Neural cell (in vitro differentiated cells): Measurements from ENCODE around the gene SMIM22. TPM values are rescaled to one million over a fixed set of nuclear protein-coding genes. Genes with fewer than 3 reads are reported as not detected.

Source experiments
- H2AFZ ChIP-seq: fragments of 200-600, 300-800 bp; sonication (generic), shearing (Covaris generic); 2 replicates; pipeline ENCODE4 v1.6.0; 2014; ENCODE audit warnings: low read depth, mild to moderate bottlenecking, antibody characterized with exemption, low read length, moderate library complexity
- H3F3A ChIP-seq: fragments of 200-600 bp; shearing (Covaris generic); 2 replicates; pipeline ENCODE4 v1.6.1; 2016; ENCODE audit warnings: mild to moderate bottlenecking, moderate library complexity, mixed read lengths, antibody characterized with exemption, low read length; ENCODE audit not compliant: insufficient read depth, poor library complexity, severe bottlenecking
- H3K27ac ChIP-seq: fragments of 200-600, 300-800 bp; sonication (generic), shearing (Covaris generic); 2 replicates; pipeline ENCODE4 v1.5.1; 2014; ENCODE audit warnings: mild to moderate bottlenecking, low read length, moderate library complexity
- H3K27me3 ChIP-seq: fragments of 300-800, 200-600 bp; sonication (generic), shearing (Covaris generic); 2 replicates; pipeline ENCODE4 v1.6.0; 2014; ENCODE audit warnings: mild to moderate bottlenecking, low read depth, low read length, moderate library complexity; ENCODE audit not compliant: insufficient read depth
- H3K36me3 ChIP-seq: fragments of 300-800, 200-600 bp; sonication (generic), shearing (Covaris generic); 2 replicates; pipeline ENCODE4 v1.5.1; 2014; ENCODE audit warnings: mild to moderate bottlenecking, antibody characterized with exemption, low read length, moderate library complexity; ENCODE audit not compliant: insufficient read depth
- H3K4me2 ChIP-seq: fragments of 300-800, 200-600 bp; sonication (generic), shearing (Covaris generic); 2 replicates; pipeline ENCODE4 v1.6.0; 2014; ENCODE audit warnings: mild to moderate bottlenecking, low read length
- H3K4me3 ChIP-seq: fragments of 300-800, 200-600 bp; sonication (generic), shearing (Covaris generic); 2 replicates; pipeline ENCODE4 v1.5.1; 2014; ENCODE audit warnings: mild to moderate bottlenecking, low read length, moderate library complexity
- H3K79me2 ChIP-seq: fragments of 200-600 bp; shearing (Covaris generic); replicated peaks from 2 replicates; pipeline ENCODE4 v1.6.0; 2014; ENCODE audit warnings: mild to moderate bottlenecking, low read length, moderate library complexity; ENCODE audit not compliant: insufficient read depth
- H3K9ac ChIP-seq: fragments of 300-800, 200-600 bp; sonication (generic), shearing (Covaris generic); 2 replicates; pipeline ENCODE4 v1.6.1; 2016; ENCODE audit warnings: mild to moderate bottlenecking, low read length, mixed read lengths
- H3K9me2 ChIP-seq: fragments of 200-600 bp; shearing (Covaris generic); 2 replicates; pipeline ENCODE4 v1.6.1; 2016; ENCODE audit warnings: mild to moderate bottlenecking, low read length, mixed read lengths; ENCODE audit not compliant: insufficient read depth
- H3K9me3 ChIP-seq: fragments of 200-600, 300-800 bp; sonication (generic), shearing (Covaris generic); 2 replicates; pipeline ENCODE4 v1.6.1; 2016; ENCODE audit warnings: mild to moderate bottlenecking, mixed run types, low read length, moderate library complexity, mixed read lengths
- H4K20me1 ChIP-seq: fragments of 200-600 bp; shearing (Covaris generic); 2 replicates; pipeline ENCODE4 v1.6.1; 2016; ENCODE audit warnings: mild to moderate bottlenecking, mixed run types; ENCODE audit not compliant: insufficient read depth
- CTCF ChIP-seq: fragments of 450-650 bp; IDR thresholded peaks from 2 replicates; pipeline ENCODE4 v1.5.1; 2014; ENCODE audit warnings: antibody characterized with exemption, mild to moderate bottlenecking, moderate library complexity; ENCODE audit not compliant: poor library complexity, severe bottlenecking
- EP300 ChIP-seq: fragments of 450-650 bp; conservative IDR thresholded peaks from 2 replicates; pipeline ENCODE4 v1.6.1; 2014; ENCODE audit warnings: antibody characterized with exemption, mild to moderate bottlenecking, moderate library complexity; ENCODE audit not compliant: poor library complexity, severe bottlenecking
- EZH2 ChIP-seq: fragments of 200-600, 300-800 bp; shearing (Covaris generic), sonication (generic); IDR thresholded peaks from 2 replicates; pipeline ENCODE4 v1.6.1; 2014; ENCODE audit warnings: antibody characterized with exemption, low read length, borderline replicate concordance, mild to moderate bottlenecking; ENCODE audit not compliant: insufficient read depth, poor library complexity, severe bottlenecking
- MXI1 ChIP-seq: fragments of 450-650 bp; conservative IDR thresholded peaks from 2 replicates; pipeline ENCODE4 v1.6.1; 2014; ENCODE audit warnings: antibody characterized with exemption, mild to moderate bottlenecking; ENCODE audit not compliant: poor library complexity, severe bottlenecking
- POLR2AphosphoS5 ChIP-seq: IDR thresholded peaks from 2 replicates; pipeline ENCODE4 v1.6.1; 2012
- RAD21 ChIP-seq: fragments of 450-650 bp; conservative IDR thresholded peaks from 2 replicates; pipeline ENCODE4 v1.6.1; 2014; ENCODE audit warnings: antibody characterized with exemption, mild to moderate bottlenecking, moderate library complexity
- REST ChIP-seq: IDR thresholded peaks from 2 replicates; pipeline ENCODE4 v1.6.1; 2012; ENCODE audit warnings: borderline replicate concordance
- SMC3 ChIP-seq: fragments of 450-650 bp; conservative IDR thresholded peaks from 2 replicates; pipeline ENCODE4 v1.6.1; 2014; ENCODE audit warnings: antibody characterized with exemption, mild to moderate bottlenecking, moderate library complexity; ENCODE audit not compliant: poor library complexity
- TAF1 ChIP-seq: IDR thresholded peaks from 2 replicates; pipeline ENCODE4 v1.6.1; 2012; ENCODE audit warnings: low read depth
- polyA plus RNA-seq: library from polyadenylated mRNA; depleted of rRNA; stranded (reverse); fragments of >200 nt; gene quantifications from 2 replicates; pipeline ENCODE4 v1.2.3, GENCODE V29; 2014

Gene SMIM22
- polyA plus RNA-seq, 1 donor from 2014 or later = not detected

GRCh38 chr16:4832698-4833343, 37.7 kb downstream of the SMIM22 start:
- H4K20me1 ChIP-seq = no peaks in the 10 kb centered on the region
- no peak overlapping the region for H3K27ac ChIP-seq
- no peaks in the 10 kb centered on the region for H3K36me3 ChIP-seq
- H3K9me2 ChIP-seq = no peaks in the 10 kb centered on the region
- H3K27me3 ChIP-seq = no peaks in the 10 kb centered on the region
- no peak overlapping the region for H3K4me2 ChIP-seq
- no peaks in the 10 kb centered on the region for H3F3A ChIP-seq
- H3K4me3 ChIP-seq = no peak overlapping the region
- TF ChIP-seq RAD21 (no peak), EZH2 (no peak)
- no peak overlapping the region for H2AFZ ChIP-seq
- H3K79me2 ChIP-seq = no peaks in the 10 kb centered on the region
- no peak overlapping the region for H3K9ac ChIP-seq
- no peaks in the 10 kb centered on the region for H3K9me3 ChIP-seq

- Histone ChIP-seq H3K9me2 (no peaks in the 10 kb centered on the region), H3K4me2 (no peak overlapping the region), H2AFZ (no peak overlapping the region), H4K20me1 (no peaks in the 10 kb centered on the region), H3F3A (no peaks in the 10 kb centered on the region), H3K36me3 (no peaks in the 10 kb centered on the region), H3K79me2 (no peaks in the 10 kb centered on the region), H3K9me3 (no peaks in the 10 kb centered on the region), H3K4me3 (no peak overlapping the region), H3K27me3 (no peaks in the 10 kb centered on the region), H3K9ac (no peak overlapping the region), H3K27ac (no peak overlapping the region)
- TF ChIP-seq EP300 (no peak), RAD21 (no peak), REST (no peak), CTCF (no peak), SMC3 (no peak), EZH2 (no peak), MXI1 (no peak), TAF1 (no peak), POLR2AphosphoS5 (no peak)
These were observed 38.4 kb downstream of the SMIM22 start for GRCh38 chr16:4833584-4833983.

GRCh38 chr16:4836727-4837126, 41.6 kb downstream of the SMIM22 start:
- no peaks in the 10 kb centered on the region for H3K9me2 ChIP-seq
- no peaks in the 10 kb centered on the region for H3F3A ChIP-seq
- H2AFZ ChIP-seq = no peak overlapping the region
- H3K27ac ChIP-seq = no peak overlapping the region
- H3K9me3 ChIP-seq = no peaks in the 10 kb centered on the region
- H3K9ac ChIP-seq = no peak overlapping the region
- H3K36me3 ChIP-seq = no peaks in the 10 kb centered on the region
- no peaks in the 10 kb centered on the region for H3K79me2 ChIP-seq
- H3K4me3 ChIP-seq = no peak overlapping the region
- TF ChIP-seq EZH2 (no peak), SMC3 (no peak), CTCF (no peak), TAF1 (no peak), REST (no peak), RAD21 (no peak), MXI1 (no peak), EP300 (no peak), POLR2AphosphoS5 (no peak)
- H3K4me2 ChIP-seq = no peak overlapping the region
- H4K20me1 ChIP-seq = no peaks in the 10 kb centered on the region
- H3K27me3 ChIP-seq = no peaks in the 10 kb centered on the region
